Body of pancreas (tissue), 4 donors: ENCODE results near the gene ZDHHC12.

Experiments
- CTCF ChIP-seq, 7 experiments: fragments of 450-650 bp in 4 of 7; fragments of 200-600 bp in 3 of 7; sonication (generic) in 3 of 7; IDR thresholded peaks; one replicate each; pipeline ENCODE4 v1.5.1; 2016 to 2019; ENCODE audit warnings: antibody characterized with exemption in 7 of 7
- POLR2A ChIP-seq, 3 donors: fragments of 450-650 bp; IDR thresholded peaks; one replicate each; pipeline ENCODE4 v1.6.1; 2016; ENCODE audit warnings: antibody characterized with exemption in 3 of 3, mild to moderate bottlenecking in 2 of 3

- TF ChIP-seq CTCF (IDR thresholded peaks at IDR 0.05) (no peak), POLR2A (IDR thresholded peaks at IDR 0.05) (no peak)
Measured at GRCh38 chr9:128702949-128703615, 20.8 kb downstream of the ZDHHC12 start.
